GM21529 (cell line): ENCODE measurements around the gene CREG1.

ENCODE experiments used
- ATAC-seq: cut with Tn5 transposase; IDR thresholded peaks from one replicate; pipeline ENCODE4 v1.9.1; 2021; ENCODE audit not compliant: unreplicated experiment

Gene CREG1

DNA sequence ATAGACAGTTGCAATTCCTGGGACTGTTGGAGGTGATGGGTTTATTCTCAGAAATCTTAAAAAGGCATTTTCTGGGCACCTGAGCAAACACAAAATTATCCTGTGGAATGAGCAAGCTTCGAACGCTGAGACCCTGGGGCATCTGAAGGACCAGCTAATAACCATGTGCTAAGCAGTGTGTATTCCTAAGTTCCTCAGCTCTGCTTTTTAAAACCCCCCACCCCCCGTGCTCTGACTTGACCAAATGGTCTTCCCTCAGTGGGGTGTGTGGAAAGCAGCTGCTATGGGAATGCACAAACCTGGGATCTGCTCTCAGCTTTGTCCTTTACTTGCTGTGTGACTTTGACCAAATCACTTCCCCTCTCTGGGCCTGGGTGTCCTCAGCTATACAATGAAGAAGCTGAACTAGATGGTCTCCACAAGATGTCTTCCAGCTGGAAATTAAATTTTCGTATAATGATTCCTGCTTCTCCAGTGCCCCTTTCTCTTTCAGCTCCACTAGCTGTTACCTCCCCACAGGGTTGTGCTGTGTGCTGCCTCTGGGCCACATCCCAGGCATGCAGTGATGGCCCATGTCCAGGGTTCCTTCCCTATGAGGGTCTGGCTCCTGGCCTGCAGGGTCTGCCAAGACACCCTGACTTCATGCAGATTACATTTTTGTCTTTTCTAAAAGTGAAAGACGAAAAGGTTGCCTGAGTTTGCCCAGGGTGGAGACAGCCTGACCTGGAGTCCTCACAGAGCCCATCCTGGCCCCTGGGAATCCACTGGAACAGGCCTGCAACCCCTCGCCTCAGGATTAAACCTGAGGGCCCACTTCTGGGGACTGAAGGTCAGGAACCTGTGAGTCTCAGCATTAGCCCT is 20.4 kb downstream of the CREG1 start:
- no peak for ATAC-seq

DNA sequence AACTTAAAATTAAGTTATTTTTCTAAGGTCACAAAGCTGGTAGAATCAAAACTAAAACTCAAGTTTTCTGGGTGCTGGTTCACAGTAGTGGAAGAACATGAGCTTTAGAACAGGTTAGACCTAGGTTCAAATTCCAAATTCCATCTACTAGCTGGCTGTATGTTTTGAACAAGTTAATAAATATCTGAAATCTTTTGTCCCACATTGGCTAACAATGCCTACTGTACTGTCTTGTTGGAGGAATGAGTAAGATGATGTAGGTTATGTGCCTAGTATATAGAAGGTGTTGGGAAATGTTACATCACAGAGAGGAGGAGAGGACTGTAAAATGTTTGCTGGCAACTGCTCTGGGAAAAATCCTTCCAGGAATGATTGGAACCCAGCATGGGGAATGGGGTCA is 21.2 kb downstream of the CREG1 start:
- no peak for ATAC-seq

DNA sequence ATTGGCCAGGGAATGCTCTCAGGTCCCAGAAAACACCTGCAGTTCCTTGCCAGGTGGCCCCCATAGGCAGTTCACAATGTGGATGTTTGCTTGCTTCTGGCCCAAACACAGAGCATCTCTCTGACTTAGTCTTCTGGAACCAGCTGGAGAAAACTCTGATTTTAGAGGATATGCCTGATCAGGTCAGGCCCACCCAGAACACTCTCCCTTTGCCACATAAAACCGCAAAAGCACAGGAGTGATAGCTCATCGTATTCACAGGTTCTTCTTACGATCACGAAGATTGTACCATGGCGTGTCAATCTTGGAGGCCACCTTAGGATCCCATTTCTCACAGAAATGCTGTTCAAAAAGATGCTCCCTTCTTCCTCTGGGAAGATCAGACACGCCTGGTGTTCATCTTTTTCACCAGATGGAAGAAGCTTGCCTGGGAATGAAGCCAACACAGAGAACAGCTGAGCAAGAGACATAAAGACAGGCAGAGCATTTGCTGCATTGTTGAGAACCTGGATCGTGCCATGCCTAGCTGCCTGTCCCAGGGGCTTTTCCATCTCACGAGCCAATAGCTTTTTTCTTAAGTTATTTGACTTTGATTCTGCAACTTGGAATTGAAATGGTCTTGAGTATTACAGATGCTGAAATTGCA is 23.6 kb downstream of the CREG1 start:
- no peak for ATAC-seq

DNA sequence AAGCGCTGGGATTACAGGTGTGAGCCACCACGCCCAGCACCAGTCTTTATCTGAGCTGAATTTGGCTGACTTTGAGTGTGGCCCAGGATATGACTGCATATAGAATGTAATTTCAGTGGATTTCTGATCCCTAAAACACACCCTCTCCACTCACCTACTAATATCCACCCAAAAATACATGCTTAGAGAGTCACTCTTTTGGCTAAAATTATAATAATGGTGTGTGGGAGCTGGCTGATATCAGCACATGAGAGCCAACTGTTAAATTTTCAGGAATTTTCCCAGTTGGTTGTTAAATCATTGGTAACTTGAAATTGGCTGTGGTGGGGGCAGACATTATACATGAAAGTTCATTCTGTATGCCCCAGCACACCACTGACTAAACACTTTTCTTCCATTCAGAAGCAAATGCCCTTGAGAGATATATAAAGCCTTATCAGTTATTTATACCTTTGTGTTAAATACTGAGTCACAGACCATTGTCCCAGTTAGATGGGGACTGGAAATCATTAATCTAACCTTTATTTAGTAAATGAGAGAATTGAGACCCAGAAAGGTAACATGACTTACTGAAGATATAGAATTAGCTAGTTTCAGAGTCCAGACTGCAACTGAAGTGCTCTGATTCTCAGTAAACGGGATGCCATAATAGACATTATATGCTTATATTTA is 25.4 kb downstream of the CREG1 start:
- ATAC-seq, result no peak

- ATAC-seq, result no peak
Measured at GRCh38 chr1:167526667-167527383, 26.7 kb downstream of the CREG1 start.

GRCh38 chr1:167524651-167525050 is 28.9 kb downstream of the CREG1 start:
- ATAC-seq, result no peak

DNA sequence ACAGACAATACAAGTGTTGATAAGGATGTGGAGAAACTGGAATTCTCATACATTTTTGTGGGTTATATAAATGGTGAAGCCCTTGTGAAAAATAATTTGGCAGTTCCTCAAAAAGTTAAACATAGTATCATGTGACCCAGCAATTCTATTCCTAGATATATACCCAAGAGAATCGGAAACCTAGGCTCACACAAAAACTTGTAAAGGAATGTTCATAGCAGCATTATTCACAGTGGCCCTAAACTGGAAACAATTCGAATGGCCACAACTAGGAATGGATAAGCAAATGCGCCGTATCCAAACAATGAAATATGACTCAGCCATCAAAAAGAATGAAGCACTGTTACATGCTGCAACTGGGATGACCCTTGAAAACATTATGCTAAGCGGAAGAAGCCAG is 31.3 kb downstream of the CREG1 start:
- ATAC-seq, result no peak

DNA sequence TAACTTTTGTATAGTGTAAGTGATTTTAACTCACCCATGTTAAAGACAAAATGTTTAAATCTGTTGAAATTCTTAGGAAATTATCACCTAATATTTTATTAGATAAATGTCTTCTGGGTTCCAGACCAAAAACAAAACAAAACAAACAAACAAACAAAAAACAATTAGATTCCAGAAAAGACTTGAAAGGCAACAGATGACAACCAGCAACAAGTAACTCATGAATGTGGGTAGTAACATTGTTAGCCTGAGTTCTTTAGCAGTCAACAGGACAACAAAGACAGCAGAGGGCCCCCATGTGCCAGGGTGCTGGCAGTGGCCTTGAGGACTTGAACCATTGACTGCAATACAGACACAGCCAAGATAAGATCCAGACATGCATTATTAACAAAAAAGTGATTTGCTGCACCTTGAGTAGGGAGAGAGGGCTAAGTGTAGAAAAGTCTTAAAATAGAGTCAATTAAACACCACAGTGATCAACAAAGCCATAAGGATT is 32.8 kb downstream of the CREG1 start:
- no peak for ATAC-seq

GRCh38 chr1:167518331-167518700 is 35.2 kb downstream of the CREG1 start, which contains the start of gene CD247:
Gene CD247 (minus strand): TSS chr1:167518529. CDS start chr1:167518465, 64 bp downstream.
- ATAC-seq, result no peak

GRCh38 chr1:167517535-167518330 is 35.8 kb downstream of the CREG1 start:
- ATAC-seq, result no peak

- no peak for ATAC-seq
Measured at GRCh38 chr1:167516404-167517388, 36.9 kb downstream of the CREG1 start.

- ATAC-seq, result no peak
Measured at GRCh38 chr1:167515893-167516321, 37.7 kb downstream of the CREG1 start.

DNA sequence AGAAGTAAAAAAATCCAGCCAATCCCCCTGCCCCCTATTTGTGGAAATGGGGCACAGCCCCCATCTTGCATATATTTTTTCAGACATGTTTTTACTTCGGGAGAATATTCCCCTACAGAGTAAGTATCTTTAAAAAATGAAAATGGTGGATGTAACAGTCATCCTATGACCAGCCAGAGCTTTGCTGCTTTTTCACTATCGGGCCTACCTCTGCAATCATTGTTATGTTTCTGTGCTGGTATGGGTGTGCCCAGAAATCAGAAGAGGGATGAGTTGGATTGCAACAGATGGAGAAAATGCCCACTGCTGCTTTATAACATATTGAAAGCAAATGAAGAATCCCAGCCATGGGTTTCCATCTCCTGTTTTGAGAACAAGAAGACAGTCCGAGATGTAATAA is 38.1 kb downstream of the CREG1 start:
- ATAC-seq, result no peak

DNA sequence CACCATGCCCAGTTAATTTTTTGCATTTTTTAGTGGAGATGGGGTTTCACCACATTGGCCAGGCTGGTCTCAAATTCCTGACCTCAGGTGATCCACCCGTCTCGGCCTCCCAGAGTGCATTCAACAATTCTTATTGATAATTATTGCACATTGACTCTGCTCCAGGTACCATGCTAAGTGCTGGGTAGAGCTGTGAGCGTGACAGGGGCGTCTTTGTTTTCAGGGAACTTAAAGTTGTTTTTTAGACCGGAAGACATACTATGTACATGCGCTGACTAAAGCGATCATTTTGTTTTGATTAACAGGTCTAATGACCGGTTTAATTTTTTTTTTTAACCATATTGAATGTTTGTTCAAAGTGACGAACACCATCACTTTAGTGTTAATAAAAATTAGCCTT is 39.3 kb downstream of the CREG1 start:
- ATAC-seq, result no peak

DNA sequence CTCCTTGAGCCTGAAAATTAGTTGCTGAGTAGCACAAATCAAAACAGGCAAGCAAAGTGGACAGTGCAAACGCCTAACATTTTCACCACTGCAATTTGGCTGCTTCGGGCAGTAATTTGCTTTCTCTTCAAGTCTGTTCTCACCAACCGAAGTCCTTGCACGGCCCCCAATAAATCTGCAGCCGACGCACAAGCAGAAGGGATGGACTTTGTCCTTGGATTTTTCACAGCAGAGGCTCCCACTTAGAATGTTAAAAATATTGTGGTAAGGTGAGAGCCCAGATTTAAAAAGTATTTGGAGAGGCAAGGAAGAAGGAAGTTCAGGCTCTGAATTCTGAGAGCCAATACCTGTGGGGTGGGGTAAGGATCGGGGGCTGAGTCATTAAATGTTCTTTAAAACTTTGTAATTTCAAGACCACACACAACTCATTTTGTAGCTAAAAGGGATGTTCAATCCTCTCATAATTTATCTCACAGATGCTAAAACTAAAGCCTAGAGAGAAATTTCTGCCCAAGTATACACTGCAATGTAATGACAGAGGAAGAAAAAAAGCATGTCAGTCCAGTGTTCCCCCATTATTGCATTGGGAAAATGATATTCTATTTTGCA is 41.4 kb downstream of the CREG1 start:
- no peak for ATAC-seq

DNA sequence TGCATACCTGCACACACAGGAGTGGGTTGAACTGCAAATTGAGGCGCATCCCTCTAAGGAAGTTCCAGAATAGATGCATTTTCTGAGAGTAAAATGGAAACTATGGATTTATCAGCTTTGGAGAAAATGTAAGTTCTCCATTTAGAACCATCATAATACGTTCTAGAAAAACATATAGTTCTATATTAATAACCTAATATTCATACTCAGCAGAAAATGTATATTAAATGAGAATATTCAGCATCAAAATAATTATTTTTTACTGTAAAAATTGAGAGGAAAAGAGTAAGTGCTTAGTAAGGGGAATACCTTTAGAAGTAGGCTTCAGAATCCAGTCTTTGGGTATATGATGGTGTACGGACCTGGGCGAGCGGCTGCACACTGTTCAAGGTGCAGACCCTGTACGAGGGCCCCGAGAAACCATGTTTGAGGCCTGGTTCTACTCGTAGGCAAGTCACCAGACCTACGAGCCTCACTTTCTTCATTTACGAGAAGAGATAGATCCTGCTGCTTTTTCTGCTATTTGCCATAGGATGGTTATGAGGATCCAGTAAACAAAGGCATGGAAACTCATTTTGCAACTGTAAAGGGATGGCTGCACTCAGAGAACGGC is 42.1 kb downstream of the CREG1 start:
- no peak for ATAC-seq

GRCh38 chr1:167510881-167511280 is 42.7 kb downstream of the CREG1 start:
- no peak for ATAC-seq

DNA sequence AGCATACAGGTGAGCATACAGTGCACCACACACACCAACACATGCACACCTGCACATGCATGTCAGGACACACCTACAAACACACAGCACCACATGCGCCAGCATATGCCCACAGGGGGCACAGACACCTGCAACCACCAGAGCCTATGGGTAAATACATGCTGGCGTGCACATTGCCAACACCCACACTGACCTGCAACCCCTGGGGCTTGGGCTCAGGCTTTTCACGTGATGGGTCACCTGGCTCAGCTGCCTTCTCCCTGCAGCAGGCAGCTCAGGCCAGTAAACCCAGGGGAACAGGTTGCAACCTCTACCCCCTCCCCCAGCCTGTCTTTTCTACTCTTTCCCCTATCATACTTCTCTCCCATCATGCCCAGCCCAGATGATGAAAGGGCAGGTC is 43.3 kb downstream of the CREG1 start:
- no peak for ATAC-seq
